Mesenteric fat pad (tissue), 1 donor: ENCODE data around the gene ARL6IP4. TPM values are rescaled to one million over a fixed set of nuclear protein-coding genes. Genes with fewer than 3 reads are reported as not detected.
"Not testable (repeated sequence)": the region's sequence is repeated elsewhere in the genome, so short reads cannot be mapped to it uniquely, and the experiment has no call there.

Source experiments
- DNase-seq: peaks from one replicate; pipeline ENCODE4 v3.0.0-alpha.2; 2020; ENCODE audit warnings: low spot score
- long read RNA-seq: library from polyadenylated mRNA; unstranded; transcript quantifications from one replicate; pipeline ENCODE4 v2.0.0, GENCODE V29; 2020
- total RNA-seq: library from RNA; stranded (reverse); fragmentation: NEBNext Ultra II Directional; extraction: Animal tissue kit (Norgen Biotek cat#: 25700); gene quantifications from one replicate; pipeline ENCODE4 v1.2.1, GENCODE V29; 2021
- donor health status: DM: yes; HTN: yes; CAD: no.

ARL6IP4 gene
- total RNA-seq = 132 TPM
- long read RNA-seq, transcript ARL6IP4-210 (6 exons, 1,491 nt) = minor isoform, 31 of 155 reads
- long read RNA-seq, transcript ARL6IP4-214 (5 exons, 1,273 nt) = minor isoform, 5 of 155 reads
- long read RNA-seq, transcript ARL6IP4-201 (6 exons, 1,644 nt) = minor isoform, 17 of 155 reads
- long read RNA-seq, transcript ARL6IP4-220 (6 exons, 1,591 nt) = major isoform, 47 of 155 reads
- long read RNA-seq, partial matches to known transcripts = 16 of 155 reads
- long read RNA-seq, other reads (novel, unspliced or antisense) = 36 of 155 reads

DNA sequence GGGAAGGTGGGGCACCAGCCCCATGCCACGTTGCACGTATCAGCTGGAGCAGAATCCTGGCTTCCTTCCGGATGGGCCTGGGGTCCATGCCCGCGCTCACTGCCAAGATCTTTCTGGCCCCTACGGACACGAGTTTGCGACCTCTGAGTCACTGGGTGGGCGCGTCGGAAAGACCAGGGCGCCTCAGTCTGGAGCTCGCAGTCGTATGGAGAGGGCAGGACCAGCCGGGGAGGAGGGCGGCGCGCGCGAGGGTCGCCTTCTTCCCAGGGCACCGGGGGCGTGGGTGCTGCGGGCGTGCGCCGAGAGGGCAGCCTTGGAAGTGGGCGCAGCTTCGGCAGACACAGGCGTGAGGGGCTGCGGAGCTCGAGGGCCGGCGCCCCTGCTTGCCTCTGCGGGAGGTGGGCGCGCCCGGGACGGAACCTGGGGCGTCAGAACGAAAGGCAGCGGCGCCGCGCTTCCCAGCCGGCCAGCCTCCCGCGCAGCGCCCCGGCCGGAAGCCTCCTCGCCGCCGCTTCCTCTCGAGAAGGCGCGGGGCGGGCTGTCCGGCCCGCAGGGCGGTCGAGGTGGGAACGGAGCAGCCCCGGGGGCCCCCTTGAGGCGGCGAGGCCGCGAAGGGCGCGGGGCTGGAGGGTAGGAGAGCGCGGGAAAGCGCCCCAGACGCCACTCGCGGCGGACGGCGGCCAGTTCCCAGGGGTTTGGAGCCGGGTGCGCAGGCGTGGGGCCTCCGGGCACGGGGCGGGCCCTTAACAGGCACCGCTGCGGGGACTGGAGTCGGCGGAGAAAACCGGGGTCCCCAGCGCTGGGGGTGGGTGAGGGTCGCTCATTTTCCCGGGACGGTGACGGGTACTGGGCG, at the start of gene ARL6IP4:
ARL6IP4 (plus strand) TSS at position 499 of the 853 bp plus-strand sequence. CDS start 459 bp downstream, outside the sequence.
- no peak for DNase-seq

GRCh38 chr12:122932207-122932606, 48.3 kb upstream of the ARL6IP4 start:
- DNase-seq = no peak

DNA sequence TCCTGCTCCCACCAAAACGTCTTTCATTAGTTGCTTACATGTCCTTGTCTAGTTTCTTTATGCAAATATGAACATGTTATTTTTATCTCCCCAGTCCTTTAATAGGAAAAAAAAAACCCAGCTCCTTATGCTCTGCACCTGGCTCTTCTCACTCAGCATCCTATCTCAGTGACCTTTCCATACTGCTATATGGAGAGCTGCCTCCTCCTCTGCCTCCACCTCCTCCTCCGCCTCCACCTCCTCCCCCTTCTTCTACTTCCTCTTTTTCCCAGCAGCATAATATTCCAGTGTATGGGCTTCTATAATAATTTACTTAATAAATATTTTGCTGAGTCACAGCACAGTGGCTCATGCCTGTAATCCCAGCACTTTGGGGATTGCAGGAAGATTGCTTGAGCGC, 45.8 kb upstream of the ARL6IP4 start:
- no peak for DNase-seq

- no peak for DNase-seq
Observed at GRCh38 chr12:122935318-122935717, 45.2 kb upstream of the ARL6IP4 start.

DNA sequence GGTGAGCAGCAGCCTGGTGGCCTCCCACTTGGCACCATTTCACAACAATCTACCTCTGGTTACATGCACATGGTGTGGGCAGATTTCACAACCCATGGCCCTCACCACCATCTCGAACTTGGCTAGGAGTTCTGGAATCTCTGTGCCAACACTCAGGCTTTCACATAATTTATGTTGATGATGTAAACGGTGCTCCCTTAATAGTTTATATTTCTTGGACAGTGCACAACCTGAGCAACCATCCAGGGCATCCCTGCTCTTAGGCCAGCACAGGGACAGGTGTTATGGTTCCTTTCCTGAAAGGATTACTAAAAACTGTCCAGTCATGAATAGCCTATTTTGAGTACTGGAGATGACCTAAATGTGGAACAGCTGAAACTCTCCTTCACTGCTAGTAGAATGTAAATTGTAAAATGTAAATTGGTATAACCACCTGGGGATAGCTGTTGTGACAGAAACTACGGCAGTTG, 42.8 kb upstream of the ARL6IP4 start:
- DNase-seq = no peak

DNA sequence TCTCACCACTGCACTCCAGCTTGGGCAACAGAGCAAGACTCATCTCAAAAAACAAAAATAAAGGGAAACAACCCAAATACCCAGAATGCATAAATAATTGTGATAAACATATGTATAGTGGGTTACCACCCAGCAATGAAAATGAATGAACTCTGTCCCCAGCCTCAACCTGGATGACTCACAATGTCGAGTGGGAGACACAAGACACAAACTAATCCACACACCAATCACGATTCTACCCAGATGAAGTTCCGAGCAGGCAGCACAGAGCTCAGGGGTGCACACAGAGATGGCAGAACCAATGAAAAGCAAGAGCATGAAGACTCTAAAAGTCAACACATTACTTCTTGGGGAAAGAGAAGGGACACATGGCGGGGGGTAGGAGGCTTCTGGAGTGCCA, 41.4 kb upstream of the ARL6IP4 start:
- no peak for DNase-seq

DNA sequence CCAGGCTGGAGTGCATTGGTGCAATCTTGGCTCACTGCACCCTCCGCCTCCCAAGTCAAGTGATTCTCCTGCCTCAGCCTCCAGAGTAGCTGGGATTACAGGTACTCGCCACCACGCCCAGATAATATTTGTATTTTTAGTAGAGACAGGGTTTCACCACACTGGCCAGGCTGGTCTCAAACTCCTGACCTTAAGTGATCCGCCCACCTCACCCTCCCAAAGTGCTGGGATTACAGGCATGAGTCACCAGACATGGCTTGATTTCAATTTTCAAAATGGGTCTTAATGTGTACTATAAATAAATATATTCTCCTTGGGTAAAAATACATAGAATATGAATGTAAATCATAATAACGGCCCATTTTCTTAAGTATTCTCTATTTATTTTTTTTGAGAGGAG, 39.1 kb upstream of the ARL6IP4 start:
- not testable (repeated sequence) for DNase-seq

DNA sequence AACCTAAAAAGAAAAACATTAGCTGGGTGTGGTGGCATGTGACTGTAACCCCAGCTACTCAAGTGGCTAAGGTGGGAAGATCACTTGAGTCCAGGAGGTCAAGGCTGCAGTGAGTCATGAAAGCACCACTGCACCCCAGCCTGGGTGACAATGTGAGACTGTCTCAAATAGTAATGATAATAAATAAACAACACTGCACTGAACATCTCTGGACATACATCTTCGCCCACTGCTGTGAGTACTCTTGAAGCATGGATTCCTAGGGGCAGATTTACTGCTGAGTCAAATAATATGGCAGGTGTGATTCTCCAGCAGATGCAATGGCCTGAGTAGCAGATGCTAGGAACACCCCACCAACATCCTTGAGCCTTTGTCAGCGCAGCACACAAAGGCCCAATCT, 37.8 kb upstream of the ARL6IP4 start:
- DNase-seq = no peak

DNA sequence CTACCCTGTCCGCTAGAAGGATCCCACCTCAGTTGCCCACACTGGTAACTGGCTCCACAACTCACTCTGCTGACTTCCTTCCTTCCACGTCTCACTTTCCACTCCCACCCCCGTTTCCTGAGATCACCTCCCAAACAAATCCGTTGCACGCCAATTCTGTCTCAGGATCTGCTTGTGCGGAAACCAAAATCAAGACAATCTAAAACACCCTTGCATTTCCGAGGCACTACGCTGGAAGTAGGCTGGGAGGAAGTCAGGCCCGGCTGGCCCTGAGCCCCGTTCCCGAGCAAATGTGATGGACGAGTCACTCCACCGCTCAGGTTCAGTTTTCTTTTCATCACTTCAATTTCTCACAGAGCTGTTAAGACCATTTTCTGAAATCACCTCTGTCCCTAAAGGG, 37.3 kb upstream of the ARL6IP4 start:
- DNase-seq = no peak

DNA sequence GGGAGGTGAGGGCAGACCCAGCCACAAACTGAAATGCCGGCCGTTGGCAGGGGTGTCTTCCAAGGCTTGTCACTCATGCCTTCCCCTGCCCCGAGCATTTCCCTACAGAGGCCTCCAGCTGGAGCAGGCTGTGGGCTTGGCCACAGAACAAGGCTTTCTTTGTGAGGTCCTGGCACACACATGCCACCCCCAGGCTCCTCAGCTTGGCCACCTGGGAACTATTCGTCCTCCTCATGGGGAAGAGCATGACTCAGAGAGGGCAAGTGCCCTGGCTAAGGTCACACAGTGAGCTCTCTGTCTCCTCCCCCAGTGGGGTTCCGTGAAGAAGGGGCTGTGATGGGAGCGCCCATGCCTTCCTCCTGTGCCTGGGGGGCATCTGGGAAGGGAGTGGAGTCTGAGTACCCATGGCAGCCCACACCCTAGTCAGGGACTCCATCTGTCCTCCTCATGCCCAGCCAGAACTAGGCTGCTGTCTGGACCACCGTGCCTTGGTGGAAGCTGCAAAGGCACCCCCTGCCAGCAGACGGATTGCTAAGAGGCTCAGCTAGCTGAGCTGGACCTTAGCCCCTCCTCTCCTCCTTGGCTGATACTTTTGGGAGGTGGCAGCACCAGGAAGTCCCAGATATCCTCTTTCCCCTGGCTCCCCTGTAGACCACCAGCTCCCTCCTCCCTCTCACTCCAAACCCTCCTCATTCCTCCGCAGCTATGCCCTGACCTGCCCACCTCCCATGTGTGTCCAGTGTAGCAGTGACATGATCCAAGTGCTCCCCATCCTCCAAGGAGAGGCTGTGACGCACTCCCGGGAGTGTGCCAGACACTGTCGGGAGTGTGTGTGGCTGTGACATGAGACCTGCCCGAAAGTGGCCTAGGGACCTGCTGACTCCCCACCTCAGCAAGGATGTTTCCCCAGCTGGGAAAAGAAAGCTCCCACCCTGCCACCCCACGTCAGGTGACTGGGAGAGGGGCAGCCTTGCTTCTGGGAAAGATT, 35.6 kb upstream of the ARL6IP4 start:
- no peak for DNase-seq

- peak; percentile 93 for DNase-seq
Observed at GRCh38 chr12:122946690-122947341, 33.7 kb upstream of the ARL6IP4 start.

GRCh38 chr12:122947352-122947792, 33.1 kb upstream of the ARL6IP4 start:
- DNase-seq = no peak

GRCh38 chr12:122948605-122949004, 31.9 kb upstream of the ARL6IP4 start:
- no peak for DNase-seq

- DNase-seq = no peak
Observed at GRCh38 chr12:122949405-122949804, 31.1 kb upstream of the ARL6IP4 start.

DNA sequence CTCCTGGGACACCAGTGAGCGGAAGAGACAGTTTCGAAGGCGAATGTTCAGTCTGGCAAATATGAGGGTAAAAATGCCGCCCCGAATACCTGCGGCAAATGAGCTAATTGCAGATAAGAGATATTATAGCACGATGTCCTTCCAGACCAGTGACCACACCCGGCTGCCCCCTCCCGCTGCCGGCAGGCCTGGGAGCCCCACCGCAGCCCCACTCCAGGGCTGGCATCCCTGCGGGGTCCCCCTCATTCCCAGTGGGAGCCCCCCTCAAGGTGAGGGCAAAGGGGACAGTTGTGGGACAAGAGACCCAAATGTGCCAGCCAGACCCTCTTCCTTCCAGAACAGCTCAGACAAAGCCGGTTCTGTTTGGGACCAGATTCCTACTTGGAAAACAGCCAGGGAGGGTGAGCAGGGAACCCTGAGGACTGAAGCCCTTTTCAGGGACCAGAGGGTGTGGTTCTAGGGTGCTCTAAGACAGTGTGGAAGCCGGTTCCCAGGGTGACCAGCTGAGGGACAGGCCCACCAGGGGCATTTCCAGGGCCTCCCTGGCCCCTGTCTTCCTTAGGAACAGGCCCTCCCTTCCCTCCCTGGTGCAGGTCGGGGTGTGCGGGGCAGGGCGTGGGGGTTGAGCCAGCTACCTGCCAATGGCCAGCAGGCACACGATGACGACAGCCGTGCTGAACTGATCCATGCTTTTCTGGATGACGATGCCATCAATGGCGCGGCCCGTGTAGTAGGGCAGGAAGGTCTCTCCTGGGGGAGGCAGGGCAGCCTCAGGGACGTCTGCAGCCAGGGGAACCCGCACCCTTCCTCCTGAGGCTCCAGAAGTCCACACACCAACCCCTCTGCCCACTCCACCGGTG, 30.4 kb upstream of the ARL6IP4 start:
- no peak for DNase-seq

DNA sequence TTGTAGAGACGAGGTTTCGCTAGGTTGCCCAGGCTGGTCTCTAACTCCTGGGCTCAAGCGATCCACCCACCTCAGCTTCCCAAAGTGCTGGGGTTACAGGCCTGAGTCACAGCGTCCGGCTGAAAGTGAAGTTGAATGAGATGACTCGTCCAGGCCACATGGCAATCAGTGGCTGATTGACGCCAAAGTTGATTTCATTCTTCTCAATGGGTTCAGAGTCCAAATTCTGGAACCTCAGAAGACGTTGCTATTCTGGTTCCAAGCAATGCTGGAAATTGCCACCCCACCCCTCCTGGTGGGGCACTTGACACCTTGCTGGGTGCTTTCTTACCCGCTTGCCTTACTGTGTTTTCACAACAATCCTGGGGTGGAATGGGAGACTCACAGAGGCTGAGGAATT, 29.1 kb upstream of the ARL6IP4 start:
- no peak for DNase-seq

- no peak for DNase-seq
Observed at GRCh38 chr12:122951979-122952892, 28.2 kb upstream of the ARL6IP4 start.

GRCh38 chr12:122955156-122955555, 25.3 kb upstream of the ARL6IP4 start:
- DNase-seq = no peak

DNA sequence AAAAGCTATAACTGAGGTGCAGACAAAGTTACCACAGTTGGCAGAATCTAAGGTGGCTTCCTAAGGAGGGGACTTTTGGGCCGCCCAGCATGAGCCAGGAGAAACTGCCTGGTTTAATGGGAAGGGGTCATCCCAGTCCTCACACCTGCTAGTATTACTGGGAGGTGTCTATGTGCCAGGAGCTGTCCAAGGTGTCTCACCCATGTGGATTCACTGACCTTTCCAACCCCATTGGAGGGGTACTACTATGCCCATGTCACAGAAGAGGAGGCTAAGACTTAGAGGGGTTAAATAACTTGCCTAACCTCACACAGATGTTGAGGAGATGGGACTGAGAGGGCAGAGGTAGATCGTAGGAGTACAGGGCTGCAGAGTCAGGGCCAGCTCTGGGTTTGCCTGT, 24.4 kb upstream of the ARL6IP4 start:
- no peak for DNase-seq
